ENCODE results near the gene PDE4D.
"Not testable (repeated sequence)": the region's sequence is repeated elsewhere in the genome, so short reads cannot be mapped to it uniquely, and the experiment has no call there.

GRCh38 chr5:59374036-59374435 lies 519.5 kb downstream of the PDE4D start:
- not testable (repeated sequence) for TF ChIP-seq POLR2A (IDR thresholded peaks at IDR 0.05)
- TF ChIP-seq, protein P1, sequence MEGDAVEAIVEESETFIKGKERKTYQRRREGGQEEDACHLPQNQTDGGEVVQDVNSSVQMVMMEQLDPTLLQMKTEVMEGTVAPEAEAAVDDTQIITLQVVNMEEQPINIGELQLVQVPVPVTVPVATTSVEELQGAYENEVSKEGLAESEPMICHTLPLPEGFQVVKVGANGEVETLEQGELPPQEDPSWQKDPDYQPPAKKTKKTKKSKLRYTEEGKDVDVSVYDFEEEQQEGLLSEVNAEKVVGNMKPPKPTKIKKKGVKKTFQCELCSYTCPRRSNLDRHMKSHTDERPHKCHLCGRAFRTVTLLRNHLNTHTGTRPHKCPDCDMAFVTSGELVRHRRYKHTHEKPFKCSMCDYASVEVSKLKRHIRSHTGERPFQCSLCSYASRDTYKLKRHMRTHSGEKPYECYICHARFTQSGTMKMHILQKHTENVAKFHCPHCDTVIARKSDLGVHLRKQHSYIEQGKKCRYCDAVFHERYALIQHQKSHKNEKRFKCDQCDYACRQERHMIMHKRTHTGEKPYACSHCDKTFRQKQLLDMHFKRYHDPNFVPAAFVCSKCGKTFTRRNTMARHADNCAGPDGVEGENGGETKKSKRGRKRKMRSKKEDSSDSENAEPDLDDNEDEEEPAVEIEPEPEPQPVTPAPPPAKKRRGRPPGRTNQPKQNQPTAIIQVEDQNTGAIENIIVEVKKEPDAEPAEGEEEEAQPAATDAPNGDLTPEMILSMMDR (IDR thresholded peaks at IDR 0.05) = not testable (repeated sequence)
